ENCODE measurements around the gene LPP. TPM values are rescaled to one million over a fixed set of nuclear protein-coding genes. Genes with fewer than 3 reads are reported as not detected.

Gene LPP
- polyA plus RNA-seq, 3 donors: 14.1 to 23.2 (median 15.3) TPM

DNA sequence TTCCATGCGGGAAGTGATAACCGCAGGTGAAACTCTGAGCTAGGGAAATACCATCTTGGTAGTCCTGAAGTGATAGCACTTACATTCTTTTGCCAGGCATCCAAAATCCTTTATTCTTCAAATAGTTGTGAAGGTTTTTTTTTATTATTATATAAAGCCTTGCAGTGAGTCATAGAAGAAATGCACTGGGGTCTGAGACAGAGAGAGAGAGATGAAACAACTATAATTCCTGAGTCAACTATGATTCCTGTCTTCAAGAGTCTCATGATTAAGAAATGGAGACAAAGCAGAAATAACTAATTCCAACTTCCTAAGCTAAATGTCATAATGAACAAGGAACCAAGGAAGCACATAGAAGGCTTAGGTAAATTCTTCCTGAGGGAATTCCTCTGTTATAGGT lies 495.6 kb downstream of the LPP start:
- Histone ChIP-seq H3K27me3 (ENCODE audit: control insufficient read depth in 2 of 2, insufficient read depth in 2 of 2, low read length in 2 of 2) (no peaks in the 10 kb centered on the region), H3K9me3 (replicated peaks in 1 of 2; ENCODE audit: control insufficient read depth in 1 of 2, insufficient read depth in 1 of 2, low read length in 2 of 2) (no peaks in the 10 kb centered on the region), H3K4me3 (replicated peaks in 1 of 3; ENCODE audit: low read depth in 2 of 3, low read length in 3 of 3) (no peak overlapping the region), H2AFZ (ENCODE audit: insufficient read depth, low read depth, low read length, poor library complexity, severe bottlenecking) (no peak overlapping the region), H3K36me3 (replicated peaks in 1 of 2; ENCODE audit: control insufficient read depth in 1 of 2, insufficient read depth in 2 of 2, low read length in 2 of 2) (no peaks in the 10 kb centered on the region), H3K79me2 (ENCODE audit: insufficient read depth, low read length) (no peaks in the 10 kb centered on the region), H3K9ac (ENCODE audit: insufficient read depth, low read length, poor library complexity, severe bottlenecking) (no peak overlapping the region), H3K4me2 (replicated peaks; ENCODE audit: extremely low read depth, low read length, poor library complexity, severe bottlenecking) (no peak overlapping the region), H4K20me1 (ENCODE audit: insufficient read depth, low read length) (no peaks in the 10 kb centered on the region), H3K27ac (ENCODE audit: low read depth in 1 of 2, low read length in 2 of 2) (no peak overlapping the region), H3K4me1 (ENCODE audit: control insufficient read depth in 1 of 2, insufficient read depth in 2 of 2, low read length in 2 of 2) (peaks cover 14 to 16% of the 10 kb centered on the region in 2 donors)
- no peak for TF ChIP-seq CTCF (IDR thresholded peaks at IDR 0.05)
- Mint-ChIP-seq H3K4me1 (peaks cover 18% of the 10 kb centered on the region), H3K27me3 (ENCODE audit: low read depth in 3 of 3) (no peaks in the 10 kb centered on the region), H3K4me3 (no peak overlapping the region), H3K36me3 (peaks cover 0 to 2% of the 10 kb centered on the region in 2 donors), H3K9me3 (no peaks in the 10 kb centered on the region), H3K27ac (no peak overlapping the region)
- DNase-seq: no peak
- 100% methylated on average over 1 of the region's 2 CpGs for WGBS (ENCODE audit: insufficient coverage)
- intact Hi-C loops (cut with micrococcal nuclease): no loop called here

DNA sequence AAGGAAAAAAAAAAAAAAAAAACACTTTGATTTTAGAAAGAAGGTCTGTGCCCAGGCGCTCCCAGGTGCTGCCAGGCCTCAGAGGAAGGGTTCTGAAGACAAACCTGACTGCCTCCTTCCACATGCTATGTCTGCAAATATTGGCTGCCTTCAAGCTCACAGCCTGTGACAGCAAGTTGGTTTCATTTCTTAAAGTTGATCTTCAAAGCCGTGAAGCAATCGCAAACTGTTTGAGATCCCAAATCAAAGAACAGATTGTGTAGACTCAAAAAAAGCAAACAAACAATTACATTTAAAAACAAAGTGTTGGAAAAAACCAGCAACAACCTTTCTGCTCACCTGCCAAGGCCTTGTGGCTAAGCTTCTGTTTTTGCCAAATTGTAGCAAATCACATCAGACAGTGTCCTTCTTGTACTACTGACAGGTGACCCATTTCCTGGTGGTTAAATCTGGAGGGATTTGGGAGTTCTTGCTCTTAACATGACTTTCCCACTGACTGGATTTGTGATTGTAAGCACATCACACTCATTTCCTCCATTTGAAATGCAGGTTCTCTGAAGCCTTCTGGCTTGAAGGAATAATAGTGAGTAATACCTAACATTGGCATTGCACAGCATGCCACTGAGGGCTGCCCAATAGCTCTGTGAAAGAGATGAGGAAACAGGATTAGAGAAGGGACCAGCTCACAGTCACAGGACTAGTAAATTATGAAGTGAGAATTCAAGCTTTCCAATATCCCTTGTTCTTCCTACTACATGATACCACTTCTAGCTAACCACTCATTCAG lies 502.4 kb downstream of the LPP start:
- peaks cover 3 to 8% of the 10 kb centered on the region in 2 donors for H3K4me1 ChIP-seq (ENCODE audit: control insufficient read depth in 1 of 2, insufficient read depth in 2 of 2, low read length in 2 of 2)
- no peaks in the 10 kb centered on the region for H3K27me3 Mint-ChIP-seq (ENCODE audit: low read depth in 3 of 3)
- H3K27ac Mint-ChIP-seq: peak overlapping the region in 2 of 7 donors; percentile 17 to 18
- no peaks in the 10 kb centered on the region for H4K20me1 ChIP-seq (ENCODE audit: insufficient read depth, low read length)
- no peak overlapping the region for H3K4me3 ChIP-seq (replicated peaks in 1 of 3; ENCODE audit: low read depth in 2 of 3, low read length in 3 of 3)
- no peaks in the 10 kb centered on the region for H3K27me3 ChIP-seq (ENCODE audit: control insufficient read depth in 2 of 2, insufficient read depth in 2 of 2, low read length in 2 of 2)
- no peak overlapping the region for H2AFZ ChIP-seq (ENCODE audit: insufficient read depth, low read depth, low read length, poor library complexity, severe bottlenecking)
- H3K79me2 ChIP-seq (ENCODE audit: insufficient read depth, low read length): no peaks in the 10 kb centered on the region
- peak; percentile 48 to 79 (median 61) for DNase-seq
- WGBS (ENCODE audit: insufficient coverage): 100% methylated on average over 1 of the region's 3 CpGs
- no peak overlapping the region for H3K4me3 Mint-ChIP-seq
- H3K36me3 ChIP-seq (replicated peaks in 1 of 2; ENCODE audit: control insufficient read depth in 1 of 2, insufficient read depth in 2 of 2, low read length in 2 of 2): no peaks in the 10 kb centered on the region
- H3K36me3 Mint-ChIP-seq: peaks cover 0 to under 1% of the 10 kb centered on the region in 2 donors
- intact Hi-C loops (cut with micrococcal nuclease): no loop called here
- H3K27ac ChIP-seq (ENCODE audit: low read depth in 1 of 2, low read length in 2 of 2): no peak overlapping the region
- no peak for TF ChIP-seq CTCF (IDR thresholded peaks at IDR 0.05)
- H3K4me2 ChIP-seq (replicated peaks; ENCODE audit: extremely low read depth, low read length, poor library complexity, severe bottlenecking): no peak overlapping the region
- no peaks in the 10 kb centered on the region for H3K9me3 ChIP-seq (replicated peaks in 1 of 2; ENCODE audit: control insufficient read depth in 1 of 2, insufficient read depth in 1 of 2, low read length in 2 of 2)
- H3K4me1 Mint-ChIP-seq: peaks cover 21% of the 10 kb centered on the region
- H3K9me3 Mint-ChIP-seq: no peaks in the 10 kb centered on the region
- no peak overlapping the region for H3K9ac ChIP-seq (ENCODE audit: insufficient read depth, low read length, poor library complexity, severe bottlenecking)

Measured in CD14-positive monocyte (primary cell).